H1 (cell line): ENCODE results near the gene OR2L3. TPM values are rescaled to one million over a fixed set of nuclear protein-coding genes. Genes with fewer than 3 reads are reported as not detected.

Experiments
- polyA plus RNA-seq, 7 experiments: library from polyadenylated mRNA; depleted of rRNA in 3 of 7; stranded (reverse) in 5 of 7; unstranded in 2 of 7; fragments of >200 nt in 5 of 7; fragments of 200-250 nt in 2 of 7; gene quantifications; 1 replicate in 5 of 7; 2 replicates in 1 of 7; 4 replicates in 1 of 7; pipeline versions ENCODE4 v1.2.1 to v1.2.3, GENCODE V29; 2011 to 2013; ENCODE audit warnings: missing spikeins in 2 of 7, mixed read lengths in 2 of 7
- small RNA-seq: library from polyadenylated mRNA; stranded (forward); fragments of <200 nt; extraction: miRNeasy Mini kit (QIAGEN cat#:217004); gene quantifications from one replicate; pipeline ENCODE3, GENCODE V24; 2013; ENCODE audit not compliant: insufficient read depth
- total RNA-seq: library from RNA; stranded (reverse); fragmentation: NEBNext Ultra II Directional; extraction: Animal tissue kit (Norgen Biotek cat#: 25700); gene quantifications from 2 replicates; pipeline ENCODE4 v1.2.1, GENCODE V29; 2021

The OR2L3 gene
- total and polyA plus RNA-seq, 2 of the 8 experiments (the other 6 are each of a cell fraction or from before 2014, with no cell fraction given) = not detected

Small RNAs within 50 kb of the gene (small RNA-seq; reads per million reads assigned to genes)
- gene RF00019 = not detected

Other genes starting within 250 kb of the OR2L3 start
- not detected in 2 replicates for gene OR14A16, start 222.7 kb upstream of the OR2L3 start, total RNA-seq
- gene OR14A16, start 222.7 kb upstream of the OR2L3 start, polyA plus RNA-seq (2011; rRNA removed) = not detected in 2 replicates
- not detected in 2 replicates for gene OR11L1, start 204.9 kb upstream of the OR2L3 start, total RNA-seq
- gene OR11L1, start 204.9 kb upstream of the OR2L3 start, polyA plus RNA-seq (2011; rRNA removed) = not detected in 2 replicates
- 2.1 and 2.8 TPM in 2 replicates for gene TRIM58, start 189.6 kb upstream of the OR2L3 start, total RNA-seq
- gene TRIM58, start 189.6 kb upstream of the OR2L3 start, polyA plus RNA-seq (2011; rRNA removed) = not detected in 2 replicates
- 0.82 and 1.1 TPM in 2 replicates for gene OR2W3, start 151.2 kb upstream of the OR2L3 start, total RNA-seq
- gene OR2W3, start 151.2 kb upstream of the OR2L3 start, polyA plus RNA-seq (2011; rRNA removed) = 0.08 and 0.12 TPM in 2 replicates
- gene OR2T8, start 126.6 kb upstream of the OR2L3 start, total RNA-seq = not detected in 2 replicates
- not detected in 2 replicates for gene OR2T8, start 126.6 kb upstream of the OR2L3 start, polyA plus RNA-seq (2011; rRNA removed)
- gene OR2AJ1, start 121.9 kb upstream of the OR2L3 start, total RNA-seq = not detected in 2 replicates
- gene OR2AJ1, start 121.9 kb upstream of the OR2L3 start, polyA plus RNA-seq (2011; rRNA removed) = not detected in 2 replicates
- not detected in 2 replicates for gene OR2L8, start 98.0 kb upstream of the OR2L3 start, total RNA-seq
- gene OR2L8, start 98.0 kb upstream of the OR2L3 start, polyA plus RNA-seq (2011; rRNA removed) = not detected in 2 replicates
- not detected in 2 replicates for gene OR2AK2, start 81.6 kb upstream of the OR2L3 start, total RNA-seq
- gene OR2AK2, start 81.6 kb upstream of the OR2L3 start, polyA plus RNA-seq (2011; rRNA removed) = not detected in 2 replicates
- gene OR2L5, start 33.2 kb upstream of the OR2L3 start, total RNA-seq = not detected in 2 replicates
- gene OR2L5, start 33.2 kb upstream of the OR2L3 start, polyA plus RNA-seq (2011; rRNA removed) = not detected in 2 replicates
- 0.10 TPM in 1 of 2 replicates, not detected in the other for gene OR2L2, start 16.8 kb upstream of the OR2L3 start, total RNA-seq
- gene OR2L2, start 16.8 kb upstream of the OR2L3 start, polyA plus RNA-seq (2011; rRNA removed) = not detected in 2 replicates
- gene OR2L13, start 48.3 kb downstream of the OR2L3 start, total RNA-seq = not detected in 2 replicates
- not detected in 2 replicates for gene OR2L13, start 48.3 kb downstream of the OR2L3 start, polyA plus RNA-seq (2011; rRNA removed)
- gene OR2M5, start 98.3 kb downstream of the OR2L3 start, total RNA-seq = not detected in 2 replicates
- gene OR2M5, start 98.3 kb downstream of the OR2L3 start, polyA plus RNA-seq (2011; rRNA removed) = not detected in 2 replicates
- not detected in 2 replicates for gene OR2M2, start 128.0 kb downstream of the OR2L3 start, total RNA-seq
- gene OR2M2, start 128.0 kb downstream of the OR2L3 start, polyA plus RNA-seq (2011; rRNA removed) = not detected in 2 replicates
- gene OR2M3, start 150.4 kb downstream of the OR2L3 start, total RNA-seq = not detected in 2 replicates
- not detected in 2 replicates for gene OR2M3, start 150.4 kb downstream of the OR2L3 start, polyA plus RNA-seq (2011; rRNA removed)
- not detected in 2 replicates for gene OR2M4, start 184.6 kb downstream of the OR2L3 start, total RNA-seq
- gene OR2M4, start 184.6 kb downstream of the OR2L3 start, polyA plus RNA-seq (2011; rRNA removed) = not detected in 2 replicates
- not detected in 2 replicates for gene OR2T33, start 231.1 kb downstream of the OR2L3 start, total RNA-seq
- gene OR2T33, start 231.1 kb downstream of the OR2L3 start, polyA plus RNA-seq (2011; rRNA removed) = not detected in 2 replicates